Measurements from ENCODE around the gene SIRT7.
"Not testable (repeated sequence)": the region's sequence is repeated elsewhere in the genome, so short reads cannot be mapped to it uniquely, and the experiment has no call there.

The SIRT7 gene

GRCh38 chr17:81954131-81955057 is 36.4 kb upstream of the SIRT7 start:
- Histone ChIP-seq H3K27ac (no peak overlapping the region), H4K20me1 (ENCODE audit: insufficient read depth) (no peaks in the 10 kb centered on the region), H3K4me3 (IDR thresholded peaks at IDR 0.05; ENCODE audit: insufficient read depth, low read depth, low read length) (no peak overlapping the region), H3K9ac (no peak overlapping the region), H2AFZ (ENCODE audit: low read depth) (no peak overlapping the region), H3K36me3 (ENCODE audit: insufficient read depth) (no peaks in the 10 kb centered on the region), H3K79me2 (ENCODE audit: insufficient read depth, low read depth) (no peaks in the 10 kb centered on the region), H3K4me2 (no peak overlapping the region), H3K27me3 (ENCODE audit: insufficient read depth, low read depth) (peaks cover 53% of the 10 kb centered on the region), H3K4me1 (ENCODE audit: low read depth, poor library complexity, severe bottlenecking) (no peaks in the 10 kb centered on the region)
- TF ChIP-seq CTCF (conservative IDR thresholded peaks at IDR 0.05; ENCODE audit: low read depth, low read length): no peak

DNA sequence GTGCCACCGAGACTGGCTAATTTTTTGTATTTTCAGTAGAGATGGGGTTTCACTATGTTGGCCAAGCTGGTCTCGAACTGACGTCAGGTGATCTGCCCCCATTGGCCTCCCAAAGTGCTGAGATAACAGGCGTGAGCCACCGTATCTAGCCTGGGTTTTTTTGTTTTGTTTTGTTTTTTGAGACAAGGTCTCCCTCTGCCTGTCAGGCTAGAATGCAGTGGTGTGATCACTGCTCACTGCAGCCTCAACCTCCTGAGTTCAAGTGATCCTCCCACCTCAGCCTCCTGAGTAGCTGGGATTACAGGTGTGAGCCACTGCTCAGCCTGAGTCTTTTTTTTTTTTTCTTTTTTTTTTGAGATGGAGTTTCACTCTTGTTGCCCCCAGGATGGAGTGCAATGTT is 35.5 kb upstream of the SIRT7 start:
- H3K27ac ChIP-seq; H4K20me1 ChIP-seq (ENCODE audit: insufficient read depth); H3K36me3 ChIP-seq (ENCODE audit: insufficient read depth); H3K9ac ChIP-seq; H2AFZ ChIP-seq (ENCODE audit: low read depth); H3K79me2 ChIP-seq (ENCODE audit: insufficient read depth, low read depth); H3K4me3 ChIP-seq (IDR thresholded peaks at IDR 0.05; ENCODE audit: insufficient read depth, low read depth, low read length); H3K4me2 ChIP-seq; H3K4me1 ChIP-seq (ENCODE audit: low read depth, poor library complexity, severe bottlenecking): not testable (repeated sequence)
- H3K27me3 ChIP-seq (ENCODE audit: insufficient read depth, low read depth): peaks cover 43% of the 10 kb centered on the region

GRCh38 chr17:81952792-81953228 is 34.8 kb upstream of the SIRT7 start:
- Histone ChIP-seq H3K27ac (no peak overlapping the region), H2AFZ (ENCODE audit: low read depth) (no peak overlapping the region), H3K4me2 (no peak overlapping the region), H3K9ac (no peak overlapping the region), H3K4me1 (ENCODE audit: low read depth, poor library complexity, severe bottlenecking) (no peaks in the 10 kb centered on the region), H3K36me3 (ENCODE audit: insufficient read depth) (no peaks in the 10 kb centered on the region), H3K79me2 (ENCODE audit: insufficient read depth, low read depth) (no peaks in the 10 kb centered on the region), H3K27me3 (ENCODE audit: insufficient read depth, low read depth) (peaks cover 37% of the 10 kb centered on the region), H4K20me1 (ENCODE audit: insufficient read depth) (no peaks in the 10 kb centered on the region), H3K4me3 (IDR thresholded peaks at IDR 0.05; ENCODE audit: insufficient read depth, low read depth, low read length) (no peak overlapping the region)
- TF ChIP-seq CTCF (conservative IDR thresholded peaks at IDR 0.05; ENCODE audit: low read depth, low read length): no peak

GRCh38 chr17:81951785-81952684 is 34.1 kb upstream of the SIRT7 start:
- no peak for TF ChIP-seq CTCF (conservative IDR thresholded peaks at IDR 0.05; ENCODE audit: low read depth, low read length)
- Histone ChIP-seq H3K4me2 (no peak overlapping the region), H4K20me1 (ENCODE audit: insufficient read depth) (no peaks in the 10 kb centered on the region), H3K4me3 (IDR thresholded peaks at IDR 0.05; ENCODE audit: insufficient read depth, low read depth, low read length) (no peak overlapping the region), H3K9ac (no peak overlapping the region), H3K36me3 (ENCODE audit: insufficient read depth) (no peaks in the 10 kb centered on the region), H3K27me3 (ENCODE audit: insufficient read depth, low read depth) (peaks cover 29% of the 10 kb centered on the region), H2AFZ (ENCODE audit: low read depth) (no peak overlapping the region), H3K27ac (no peak overlapping the region), H3K4me1 (ENCODE audit: low read depth, poor library complexity, severe bottlenecking) (no peaks in the 10 kb centered on the region), H3K79me2 (ENCODE audit: insufficient read depth, low read depth) (no peaks in the 10 kb centered on the region)

All from KMS-11 (cell line).